ENCODE results near the gene CAMK2D.

DNA sequence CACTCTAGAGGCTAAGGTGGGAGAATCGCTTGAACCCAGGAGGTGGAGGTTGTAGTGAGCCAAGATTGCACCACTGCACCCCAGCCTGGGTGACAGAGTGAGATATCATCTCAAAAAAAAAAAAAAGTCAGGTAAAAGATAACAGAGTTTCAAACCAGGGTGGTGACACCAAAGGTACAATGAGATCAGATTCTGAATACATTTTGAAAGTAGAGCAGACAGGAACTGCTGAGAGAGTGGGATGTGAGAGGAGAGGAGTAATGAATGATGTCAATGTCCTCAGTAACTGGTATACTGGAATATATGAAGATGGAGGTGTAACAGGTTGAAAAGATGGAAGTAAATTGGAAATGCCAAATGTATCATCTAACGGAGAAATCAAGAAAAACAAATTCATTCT is 135.6 kb downstream of the CAMK2D start:
- TF ChIP-seq, protein P1, sequence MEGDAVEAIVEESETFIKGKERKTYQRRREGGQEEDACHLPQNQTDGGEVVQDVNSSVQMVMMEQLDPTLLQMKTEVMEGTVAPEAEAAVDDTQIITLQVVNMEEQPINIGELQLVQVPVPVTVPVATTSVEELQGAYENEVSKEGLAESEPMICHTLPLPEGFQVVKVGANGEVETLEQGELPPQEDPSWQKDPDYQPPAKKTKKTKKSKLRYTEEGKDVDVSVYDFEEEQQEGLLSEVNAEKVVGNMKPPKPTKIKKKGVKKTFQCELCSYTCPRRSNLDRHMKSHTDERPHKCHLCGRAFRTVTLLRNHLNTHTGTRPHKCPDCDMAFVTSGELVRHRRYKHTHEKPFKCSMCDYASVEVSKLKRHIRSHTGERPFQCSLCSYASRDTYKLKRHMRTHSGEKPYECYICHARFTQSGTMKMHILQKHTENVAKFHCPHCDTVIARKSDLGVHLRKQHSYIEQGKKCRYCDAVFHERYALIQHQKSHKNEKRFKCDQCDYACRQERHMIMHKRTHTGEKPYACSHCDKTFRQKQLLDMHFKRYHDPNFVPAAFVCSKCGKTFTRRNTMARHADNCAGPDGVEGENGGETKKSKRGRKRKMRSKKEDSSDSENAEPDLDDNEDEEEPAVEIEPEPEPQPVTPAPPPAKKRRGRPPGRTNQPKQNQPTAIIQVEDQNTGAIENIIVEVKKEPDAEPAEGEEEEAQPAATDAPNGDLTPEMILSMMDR (conservative IDR thresholded peaks at IDR 0.05): no peak
- TF ChIP-seq ZFX (IDR thresholded peaks at IDR 0.05): no peak

Data from C4-2B (cell line).